Esophagus squamous epithelium (tissue), 4 donors: ENCODE data around the gene TTC17.

ENCODE experiments used
- POLR2A ChIP-seq, 4 donors: fragments of 450-650 bp; IDR thresholded peaks; one replicate each; pipeline ENCODE4 v1.6.1; 2017; ENCODE audit warnings: antibody characterized with exemption in 4 of 4, mild to moderate bottlenecking in 4 of 4, moderate library complexity in 3 of 4
- TF ChIP-seq, protein P1 (sequence below), 6 experiments: fragments of 450-650 bp in 4 of 6; fragments of 200-600 bp in 2 of 6; sonication (generic) in 2 of 6; IDR thresholded peaks; one replicate each; pipeline ENCODE4 v1.5.1; 2016 to 2019; ENCODE audit warnings: antibody characterized with exemption in 6 of 6, mild to moderate bottlenecking in 4 of 6, moderate library complexity in 4 of 6

DNA sequence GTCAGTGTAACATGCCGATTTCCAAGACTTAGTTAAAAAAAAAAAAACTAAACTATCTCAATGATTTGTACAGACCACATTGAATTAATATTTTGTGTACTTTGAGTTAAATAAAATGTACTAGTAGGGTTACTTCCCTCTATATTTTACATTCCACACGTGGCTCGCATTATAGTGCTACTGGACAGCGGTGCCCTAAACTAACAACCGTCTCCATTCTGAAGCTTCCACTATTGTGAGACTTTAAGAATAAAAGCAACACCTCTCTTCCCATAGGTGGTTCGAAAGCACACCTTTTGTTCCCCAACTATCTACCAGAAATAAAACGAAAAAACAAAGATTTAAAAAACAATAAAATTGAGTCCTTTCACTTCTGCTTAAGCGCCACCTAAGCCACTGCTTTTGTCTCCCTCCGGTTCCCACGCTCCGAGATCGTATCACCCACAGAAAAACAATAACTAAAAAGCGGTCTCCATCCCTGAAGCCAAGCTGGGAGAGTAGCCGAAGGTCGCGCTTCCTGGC is 380 bp upstream of the TTC17 start:
- TF ChIP-seq, protein P1, sequence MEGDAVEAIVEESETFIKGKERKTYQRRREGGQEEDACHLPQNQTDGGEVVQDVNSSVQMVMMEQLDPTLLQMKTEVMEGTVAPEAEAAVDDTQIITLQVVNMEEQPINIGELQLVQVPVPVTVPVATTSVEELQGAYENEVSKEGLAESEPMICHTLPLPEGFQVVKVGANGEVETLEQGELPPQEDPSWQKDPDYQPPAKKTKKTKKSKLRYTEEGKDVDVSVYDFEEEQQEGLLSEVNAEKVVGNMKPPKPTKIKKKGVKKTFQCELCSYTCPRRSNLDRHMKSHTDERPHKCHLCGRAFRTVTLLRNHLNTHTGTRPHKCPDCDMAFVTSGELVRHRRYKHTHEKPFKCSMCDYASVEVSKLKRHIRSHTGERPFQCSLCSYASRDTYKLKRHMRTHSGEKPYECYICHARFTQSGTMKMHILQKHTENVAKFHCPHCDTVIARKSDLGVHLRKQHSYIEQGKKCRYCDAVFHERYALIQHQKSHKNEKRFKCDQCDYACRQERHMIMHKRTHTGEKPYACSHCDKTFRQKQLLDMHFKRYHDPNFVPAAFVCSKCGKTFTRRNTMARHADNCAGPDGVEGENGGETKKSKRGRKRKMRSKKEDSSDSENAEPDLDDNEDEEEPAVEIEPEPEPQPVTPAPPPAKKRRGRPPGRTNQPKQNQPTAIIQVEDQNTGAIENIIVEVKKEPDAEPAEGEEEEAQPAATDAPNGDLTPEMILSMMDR (IDR thresholded peaks at IDR 0.05), result no peak
- TF ChIP-seq POLR2A (IDR thresholded peaks at IDR 0.05), result no peak
